HG02588 (cell line): ENCODE data around the gene BDKRB2.

Source experiments
- ATAC-seq: cut with Tn5 transposase; IDR thresholded peaks from one replicate; pipeline ENCODE4 v1.9.1; 2021; ENCODE audit warnings: mild to moderate bottlenecking, moderate library complexity; ENCODE audit not compliant: unreplicated experiment

The BDKRB2 gene

DNA sequence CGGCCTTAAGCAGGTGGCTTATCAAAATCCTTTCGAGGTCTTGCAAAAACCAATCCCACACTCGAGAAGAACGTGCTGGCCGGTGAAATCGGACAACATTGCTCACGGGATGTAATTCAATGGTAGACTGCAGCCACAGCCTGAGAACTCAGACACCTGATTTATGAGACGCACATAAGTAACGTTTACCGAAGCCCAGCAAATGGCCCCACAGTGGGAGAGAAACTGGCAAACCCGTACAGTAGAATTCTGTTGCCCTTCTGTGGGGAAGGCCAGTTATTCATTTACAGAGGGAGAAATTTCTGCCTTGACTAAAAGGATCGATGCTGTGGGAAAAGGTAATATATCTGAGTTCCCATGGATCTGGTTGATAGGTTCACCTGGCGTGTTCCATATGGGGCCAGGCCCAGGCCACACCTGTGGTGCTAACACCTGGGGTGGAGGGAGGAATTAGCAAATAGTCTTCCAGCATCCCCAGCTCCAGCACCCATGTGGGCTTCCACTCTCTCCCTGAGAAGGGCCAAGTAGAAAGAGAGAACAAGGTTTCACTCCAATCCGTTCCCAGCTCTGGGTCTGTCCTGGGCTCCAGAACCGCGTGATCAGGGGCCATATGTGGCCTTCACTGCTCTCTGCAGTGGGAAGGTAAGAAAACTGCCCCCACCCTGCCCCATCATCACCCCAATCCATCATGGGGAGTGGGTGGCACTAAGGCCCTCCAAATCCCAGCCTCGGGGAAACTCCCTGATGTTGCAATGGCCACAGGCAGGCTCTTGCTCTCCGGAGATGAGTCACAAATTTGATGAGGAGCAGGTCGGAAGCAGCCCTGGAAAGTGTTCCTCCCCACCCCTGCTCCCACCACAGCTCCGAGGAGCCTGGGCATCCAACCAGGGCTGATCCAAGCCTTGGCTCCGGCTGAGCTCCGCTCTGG, 64.1 kb downstream of the BDKRB2 start:
- ATAC-seq: no peak

DNA sequence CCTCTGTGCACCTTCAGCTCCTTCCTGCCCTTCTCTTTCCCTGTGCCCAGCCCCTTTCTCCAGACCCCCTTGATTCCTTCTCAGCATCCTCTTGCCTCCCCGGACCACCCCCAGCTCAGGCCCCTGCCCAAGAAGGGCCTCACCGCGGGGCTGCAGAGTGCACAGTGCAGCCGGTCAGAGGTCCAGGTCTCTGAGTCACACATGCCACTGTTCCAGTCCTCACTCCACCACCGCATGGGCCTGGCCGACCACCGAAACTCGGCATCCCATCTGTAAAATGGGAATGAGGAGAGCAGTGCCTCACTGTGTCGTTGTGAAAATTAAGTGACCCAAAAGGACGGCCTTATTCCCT, 64.7 kb downstream of the BDKRB2 start:
- ATAC-seq: no peak

DNA sequence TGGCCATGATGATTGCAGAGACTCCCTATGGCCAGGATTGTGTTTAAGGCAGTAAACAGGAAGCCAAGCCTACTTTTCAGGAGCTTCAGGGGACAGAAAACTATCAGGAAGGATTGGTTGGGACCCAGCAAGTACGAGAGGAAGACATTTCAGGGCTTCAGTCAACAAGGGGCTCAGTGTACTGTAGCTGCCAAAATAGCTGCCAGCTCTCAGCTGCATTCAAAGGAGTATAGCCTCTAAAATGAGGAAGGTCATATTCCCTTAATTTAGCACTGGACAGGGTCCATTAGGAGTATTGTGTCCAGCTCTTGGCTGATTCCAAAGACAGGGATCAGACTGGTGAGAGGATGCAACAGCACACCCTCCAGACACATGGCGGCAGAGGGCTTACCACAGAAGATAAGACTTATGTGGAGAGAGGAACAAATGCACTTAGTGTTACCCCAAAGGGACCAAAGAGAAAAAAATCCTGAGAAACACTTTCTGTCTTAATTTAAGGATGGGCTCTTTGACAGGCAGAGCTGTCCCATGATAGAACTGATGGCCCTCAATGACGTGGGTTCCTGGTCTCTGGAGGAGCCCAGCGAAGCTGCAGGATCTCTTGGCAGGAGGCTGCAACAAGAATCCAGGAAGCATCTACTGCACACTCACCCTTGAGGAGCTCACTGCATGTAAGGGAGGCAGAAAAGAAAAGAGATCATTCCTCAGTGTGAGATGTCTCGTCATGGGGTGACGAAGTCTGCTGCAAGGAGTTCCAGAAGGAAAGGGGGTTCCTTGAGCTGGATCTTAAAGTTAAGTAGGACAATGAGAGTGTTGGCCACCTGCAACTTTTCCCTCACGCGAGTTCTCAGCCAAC, 66.2 kb downstream of the BDKRB2 start:
- no peak for ATAC-seq

DNA sequence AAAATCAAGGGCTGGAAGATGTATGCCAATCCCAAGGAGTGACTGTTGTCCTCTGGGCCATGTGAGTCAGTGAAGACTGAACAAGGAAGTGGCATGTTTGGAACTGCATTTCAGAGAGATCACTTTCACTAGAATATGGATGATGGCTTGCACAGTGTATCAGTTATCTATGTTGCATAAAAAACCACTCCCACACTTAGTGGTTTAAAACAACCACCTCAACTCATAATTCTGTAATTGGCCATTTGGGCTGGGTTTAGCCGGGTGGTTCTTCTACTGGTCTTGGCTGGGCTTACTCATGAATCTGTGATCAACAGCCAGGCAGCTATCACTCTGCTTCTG, 66.8 kb downstream of the BDKRB2 start:
- ATAC-seq: no peak

DNA sequence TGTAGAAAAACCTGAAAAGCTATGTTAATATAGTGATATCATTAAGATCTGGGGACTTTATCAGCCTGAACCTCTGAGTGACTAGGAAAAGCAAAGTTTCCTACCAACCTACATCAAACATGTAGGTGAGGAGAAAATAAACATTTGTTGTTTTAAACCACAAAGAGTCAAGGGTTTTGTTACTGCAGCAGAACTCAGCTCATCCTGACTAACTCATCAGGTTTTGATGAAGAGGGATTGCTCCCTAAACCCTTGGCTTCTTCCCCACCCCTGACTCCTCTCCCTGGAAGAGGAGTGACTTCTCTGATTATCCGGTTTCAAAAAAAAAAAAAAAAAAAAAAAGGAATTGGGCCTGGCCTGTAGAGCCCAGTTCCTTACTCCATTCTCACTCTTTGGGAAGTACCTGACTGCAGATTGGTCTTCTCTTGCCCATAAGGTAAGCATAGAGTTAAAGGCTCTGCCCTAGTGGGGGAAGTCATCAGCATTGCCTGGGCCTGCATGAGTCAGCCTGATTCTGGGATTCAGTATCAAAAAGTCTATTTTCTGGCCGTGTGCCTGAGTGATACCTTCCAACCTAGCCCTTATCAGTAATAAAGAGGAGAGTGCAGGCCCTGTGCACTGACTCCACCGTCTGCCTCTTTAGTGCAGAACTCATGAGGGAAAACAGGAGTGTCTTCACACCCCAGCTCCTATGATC, 68.3 kb downstream of the BDKRB2 start:
- ATAC-seq: no peak

DNA sequence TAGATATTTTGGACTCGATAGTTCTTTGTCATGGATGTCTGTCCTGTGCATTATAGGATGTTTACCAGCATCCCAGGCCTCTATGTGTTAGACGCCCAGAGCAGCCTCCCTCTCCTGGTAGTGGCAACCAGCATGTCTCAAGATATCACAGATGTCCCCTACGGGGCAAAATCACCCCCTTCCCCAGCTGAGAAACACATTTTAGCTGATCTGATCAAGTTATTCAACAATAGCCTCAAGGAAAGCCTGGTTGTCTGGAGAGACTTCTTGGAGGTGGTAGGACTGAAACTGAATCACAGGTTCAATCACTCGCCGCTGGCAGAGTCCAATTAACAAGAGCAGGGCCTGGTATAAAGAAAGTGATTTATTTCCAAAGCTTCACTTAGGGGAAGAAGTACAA, 69.0 kb downstream of the BDKRB2 start:
- no peak for ATAC-seq

DNA sequence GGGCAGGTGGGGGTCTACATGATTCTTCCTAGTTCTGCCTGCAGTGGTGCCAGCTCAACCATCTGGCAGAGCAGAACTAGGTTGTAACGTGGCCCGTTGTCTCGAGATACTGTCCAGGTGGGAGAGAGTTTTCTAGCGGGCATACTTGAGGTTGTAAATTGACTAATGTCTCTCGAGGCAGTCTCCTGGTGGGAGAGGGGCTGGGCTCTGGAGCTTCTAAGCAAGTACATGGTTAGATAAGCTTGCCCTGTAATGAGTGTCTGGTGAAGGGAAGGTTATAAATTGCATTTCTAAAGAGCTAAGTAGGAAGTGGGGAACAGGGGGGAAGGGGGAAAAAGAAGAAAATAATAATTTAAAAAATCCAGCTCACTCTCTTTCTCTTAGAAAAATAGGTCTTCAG, 69.5 kb downstream of the BDKRB2 start:
- ATAC-seq: no peak

DNA sequence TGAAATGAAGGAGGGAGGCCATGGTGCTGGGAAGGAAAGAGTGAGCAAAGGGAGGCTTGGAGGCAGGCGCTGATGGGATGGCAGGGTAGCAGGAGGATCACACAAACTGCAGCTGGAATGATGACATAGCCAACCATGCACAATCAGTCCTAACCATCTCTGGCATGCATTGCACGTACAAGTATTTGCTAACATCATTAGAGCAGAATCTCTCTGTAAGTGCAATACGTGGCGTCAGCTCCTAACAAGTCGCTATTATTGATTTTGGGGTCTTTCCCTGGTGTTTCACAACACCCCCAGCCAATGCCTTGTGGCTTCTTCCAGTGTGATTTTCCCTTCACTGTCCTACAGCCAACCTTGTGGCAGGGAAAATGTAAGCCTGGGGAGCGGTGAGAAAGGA, 69.9 kb downstream of the BDKRB2 start:
- ATAC-seq: no peak

DNA sequence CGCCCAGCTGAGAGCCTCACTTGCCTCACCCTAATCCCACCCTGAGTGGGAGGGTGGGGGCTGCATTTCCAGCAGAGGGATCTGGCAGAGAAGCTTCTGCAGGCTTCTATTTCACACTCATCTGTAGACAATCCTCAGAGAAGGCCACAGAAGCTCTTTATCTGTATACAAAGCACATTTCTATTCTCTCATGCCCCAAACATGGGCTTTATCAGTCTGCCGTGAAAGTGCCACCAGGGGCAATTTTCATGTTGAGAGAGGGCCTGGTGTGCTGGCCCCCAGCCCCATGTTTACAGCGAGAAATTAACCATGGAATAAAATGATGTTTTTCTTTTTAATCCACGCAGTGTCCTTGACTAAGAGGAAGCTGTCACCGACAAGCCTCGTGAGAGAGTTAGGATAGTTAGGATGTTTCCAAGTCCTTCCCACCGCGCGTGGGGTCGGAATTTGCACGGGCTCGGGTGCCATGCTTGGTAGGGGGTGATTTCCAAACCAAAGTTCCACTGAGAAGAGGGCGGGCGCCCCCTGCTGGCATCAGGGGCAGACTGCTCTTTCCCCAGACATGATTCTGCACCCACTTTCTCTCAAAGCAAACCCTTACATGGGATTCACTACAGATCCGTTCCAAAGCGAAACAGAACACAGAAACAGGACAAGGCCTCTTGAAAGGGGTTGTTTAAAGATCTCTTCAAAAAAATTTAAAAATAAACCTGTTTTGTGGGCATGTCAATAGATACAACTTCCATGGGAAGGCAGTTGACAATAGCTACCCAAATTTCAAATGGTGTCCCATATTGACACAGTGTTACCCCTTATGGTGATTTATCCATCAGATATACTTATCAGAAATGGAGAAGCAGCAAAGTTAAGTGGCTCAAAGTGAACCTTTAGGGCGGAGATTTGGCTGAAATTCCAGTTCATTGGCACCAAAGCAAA, 70.8 kb downstream of the BDKRB2 start:
- no peak for ATAC-seq

DNA sequence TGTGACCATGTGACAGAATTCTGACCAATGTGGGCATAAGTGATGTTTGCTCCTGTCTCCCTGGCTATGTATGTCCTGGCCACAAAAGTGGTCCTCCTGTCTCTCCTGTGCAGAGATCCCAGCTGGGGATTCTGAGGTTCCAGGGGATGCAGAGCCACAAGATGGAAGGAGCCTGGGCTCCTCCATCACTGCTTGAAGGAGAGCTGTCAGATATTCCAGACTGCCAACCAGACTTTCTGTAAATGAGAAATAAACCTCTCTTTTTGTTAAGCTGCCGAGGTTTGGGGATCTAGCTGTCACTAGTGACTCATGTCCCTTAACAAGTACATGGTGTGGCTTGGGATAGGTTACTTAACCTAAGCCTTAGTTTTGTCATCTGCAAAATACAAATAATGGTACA, 73.3 kb downstream of the BDKRB2 start:
- no peak for ATAC-seq

DNA sequence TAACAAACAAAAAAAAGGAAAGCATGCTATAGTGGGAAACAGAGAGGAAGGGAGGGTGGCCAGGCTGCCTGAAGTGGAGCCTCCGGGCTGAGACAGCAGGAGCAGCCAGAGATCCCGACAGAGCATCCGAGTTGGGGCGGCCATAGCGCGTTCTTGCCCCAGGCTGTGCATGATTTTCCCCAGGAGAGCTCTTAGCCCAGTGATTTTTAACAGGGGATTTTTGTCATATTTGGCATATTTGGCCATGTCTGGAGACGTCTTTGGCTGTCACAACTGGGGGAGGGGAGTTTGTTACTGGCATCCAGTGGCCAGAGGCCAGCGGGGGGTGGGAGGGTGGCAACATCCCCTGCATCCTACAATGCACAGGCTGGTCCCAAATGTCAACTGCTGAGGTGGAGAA, 74.9 kb downstream of the BDKRB2 start:
- no peak for ATAC-seq

DNA sequence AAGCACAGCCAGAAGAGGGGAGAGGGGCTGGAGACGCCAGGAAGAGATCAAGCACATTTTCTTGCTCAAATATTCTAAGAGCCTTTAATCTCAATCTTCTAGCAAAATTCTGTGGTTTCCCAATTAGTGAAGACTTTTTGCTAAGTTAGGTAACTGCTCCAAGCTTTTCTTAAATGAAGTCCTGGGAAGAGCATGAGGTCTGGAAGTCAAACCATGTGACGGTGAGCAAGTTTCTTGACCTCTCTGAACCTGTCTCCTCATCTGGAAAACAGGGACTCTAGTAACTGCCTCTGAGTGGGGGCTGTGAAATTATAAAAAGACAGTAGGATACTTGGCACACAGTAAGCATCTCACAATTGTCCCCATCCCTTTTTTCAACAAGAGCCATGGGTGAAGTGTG, 75.5 kb downstream of the BDKRB2 start:
- ATAC-seq: no peak

DNA sequence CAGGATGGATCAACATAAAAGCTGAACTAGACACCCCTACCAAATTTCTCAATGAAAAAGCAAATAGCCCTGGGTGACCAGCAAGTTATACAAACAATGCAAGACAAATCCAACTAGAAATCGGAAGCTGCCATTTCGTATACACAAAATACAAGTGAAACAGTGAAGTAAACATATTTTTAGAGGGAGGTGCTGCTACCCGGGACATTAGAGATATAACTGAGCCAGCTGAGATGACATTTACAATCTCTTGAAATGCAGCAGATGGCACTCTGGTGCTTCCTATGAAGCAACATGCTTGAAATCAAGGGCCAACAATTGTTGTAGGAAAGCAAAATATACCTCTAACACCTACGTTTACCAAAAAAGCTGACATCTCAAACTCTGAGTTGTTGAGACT, 76.8 kb downstream of the BDKRB2 start:
- no peak for ATAC-seq

DNA sequence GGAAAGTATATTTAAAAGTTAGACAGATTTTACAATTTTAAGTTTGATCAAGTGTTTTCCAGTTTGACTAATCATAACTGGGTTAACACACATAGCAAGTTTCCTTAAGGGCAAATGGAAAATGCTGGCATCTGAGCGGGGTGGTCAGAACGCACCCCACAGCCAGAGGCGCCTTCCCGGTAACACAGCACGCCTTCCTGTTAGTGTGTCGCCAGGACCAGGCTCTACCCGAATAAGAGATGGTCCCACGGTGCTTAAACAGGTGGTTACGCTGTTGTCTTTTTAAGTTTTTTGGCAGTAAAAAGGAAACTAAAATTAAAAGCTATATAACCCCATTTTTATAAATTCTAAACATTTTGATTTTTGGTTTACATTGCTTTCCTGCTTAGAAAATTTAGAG, 79.4 kb downstream of the BDKRB2 start:
- no peak for ATAC-seq

DNA sequence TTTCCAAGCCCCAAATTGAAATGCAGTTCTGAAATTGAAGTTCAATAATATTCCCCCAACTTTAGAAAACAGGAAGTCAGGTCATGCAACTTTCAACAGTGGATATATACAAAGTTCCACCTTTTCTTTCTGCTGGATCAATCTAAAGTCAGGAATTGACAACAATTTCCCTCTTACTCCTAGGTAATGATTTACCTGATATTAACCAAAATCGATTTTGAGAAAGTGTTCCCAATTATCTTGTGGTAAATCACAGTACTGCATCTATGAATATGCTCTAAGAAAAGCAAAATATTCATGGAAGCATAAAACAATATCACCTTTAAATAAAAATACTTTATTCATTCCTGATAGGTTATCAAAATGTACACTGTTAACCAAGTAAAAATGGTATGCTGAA, 79.8 kb downstream of the BDKRB2 start:
- ATAC-seq: no peak

DNA sequence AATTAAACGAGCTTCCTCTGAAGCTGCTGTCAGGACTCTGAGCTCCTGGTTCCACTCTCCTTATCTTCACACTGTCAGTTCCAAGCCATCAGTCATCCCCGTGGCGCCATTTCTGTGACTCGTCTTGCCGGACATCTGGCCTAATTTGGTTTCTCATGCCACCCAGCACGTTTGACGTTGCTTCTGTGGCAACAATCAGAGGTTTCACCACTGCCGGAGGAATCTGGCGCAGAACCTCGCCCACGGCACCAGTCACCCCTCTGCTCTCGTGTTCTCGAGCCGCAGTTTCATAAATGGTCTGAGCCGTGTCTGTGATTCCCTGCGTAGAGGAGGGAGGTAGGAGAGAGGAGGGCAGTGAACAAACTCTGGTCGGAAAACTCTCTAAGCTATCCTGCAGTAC, 81.0 kb downstream of the BDKRB2 start:
- ATAC-seq: no peak

DNA sequence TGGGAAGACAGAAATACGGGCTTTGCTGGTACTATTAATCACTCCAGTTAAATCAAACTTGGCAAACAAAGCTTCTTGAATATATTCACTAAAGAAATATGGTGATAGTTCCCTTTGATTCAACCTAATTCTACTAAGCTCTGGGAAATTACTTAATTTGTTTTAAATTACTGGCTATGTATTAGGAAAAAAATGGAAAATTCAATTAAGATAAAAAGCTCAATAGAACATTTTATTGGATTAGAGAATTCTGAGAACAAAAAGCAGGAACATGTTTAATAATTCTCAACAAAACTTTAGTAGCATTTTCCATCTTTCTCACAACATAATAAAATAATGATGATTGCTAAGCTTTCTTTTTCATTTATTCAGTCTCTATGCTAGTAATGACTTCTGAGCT, 81.6 kb downstream of the BDKRB2 start:
- no peak for ATAC-seq

DNA sequence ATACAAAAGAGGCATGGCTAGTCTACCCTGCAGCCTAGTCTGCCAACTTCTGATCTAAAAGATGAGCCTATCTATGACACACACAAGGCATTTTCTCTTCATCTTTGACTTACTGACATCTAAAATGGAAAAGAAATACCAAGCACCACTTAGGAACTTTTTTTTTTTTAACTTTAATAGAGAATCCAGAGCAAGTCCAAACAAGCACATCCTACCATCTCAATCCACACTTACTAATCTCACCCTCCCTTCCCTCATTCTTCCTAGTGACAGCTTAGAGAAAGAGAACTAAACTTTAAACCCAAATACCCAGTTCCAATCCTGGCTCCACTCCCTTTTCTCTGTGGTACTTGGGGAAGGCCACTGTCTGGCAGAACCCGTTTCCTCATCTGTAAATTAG, 83.2 kb downstream of the BDKRB2 start:
- no peak for ATAC-seq
